Measurements from ENCODE around the gene KRTAP6-1.

KRTAP6-1 gene

GRCh38 chr21:30600787-30601186 lies 12.9 kb downstream of the KRTAP6-1 start, which contains the start of gene KRTAP22-1:
Gene KRTAP22-1, plus strand, starts transcription at chr21:30601087.
- H3K4me3 ChIP-seq (ENCODE audit: low read length) = no peak within 1 kb of the TSS
- H4K20me1 ChIP-seq (ENCODE audit: insufficient read depth, low read length) = no peaks in the 10 kb centered on the region
- no peak for TF ChIP-seq EZH2phosphoT487 (IDR thresholded peaks at IDR 0.05; ENCODE audit: low read depth)
- TF ChIP-seq, protein P1, sequence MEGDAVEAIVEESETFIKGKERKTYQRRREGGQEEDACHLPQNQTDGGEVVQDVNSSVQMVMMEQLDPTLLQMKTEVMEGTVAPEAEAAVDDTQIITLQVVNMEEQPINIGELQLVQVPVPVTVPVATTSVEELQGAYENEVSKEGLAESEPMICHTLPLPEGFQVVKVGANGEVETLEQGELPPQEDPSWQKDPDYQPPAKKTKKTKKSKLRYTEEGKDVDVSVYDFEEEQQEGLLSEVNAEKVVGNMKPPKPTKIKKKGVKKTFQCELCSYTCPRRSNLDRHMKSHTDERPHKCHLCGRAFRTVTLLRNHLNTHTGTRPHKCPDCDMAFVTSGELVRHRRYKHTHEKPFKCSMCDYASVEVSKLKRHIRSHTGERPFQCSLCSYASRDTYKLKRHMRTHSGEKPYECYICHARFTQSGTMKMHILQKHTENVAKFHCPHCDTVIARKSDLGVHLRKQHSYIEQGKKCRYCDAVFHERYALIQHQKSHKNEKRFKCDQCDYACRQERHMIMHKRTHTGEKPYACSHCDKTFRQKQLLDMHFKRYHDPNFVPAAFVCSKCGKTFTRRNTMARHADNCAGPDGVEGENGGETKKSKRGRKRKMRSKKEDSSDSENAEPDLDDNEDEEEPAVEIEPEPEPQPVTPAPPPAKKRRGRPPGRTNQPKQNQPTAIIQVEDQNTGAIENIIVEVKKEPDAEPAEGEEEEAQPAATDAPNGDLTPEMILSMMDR (IDR thresholded peaks at IDR 0.05; ENCODE audit: low read depth, low read length) = no peak
- H3K36me3 ChIP-seq (replicated peaks; ENCODE audit: low read depth, low read length) = no peaks in the 10 kb centered on the region
- H3K79me2 ChIP-seq (ENCODE audit: low read length) = no peaks in the 10 kb centered on the region
- H3K27ac ChIP-seq (ENCODE audit: low read length) = no peak within 1 kb of the TSS
- H3K27me3 ChIP-seq (ENCODE audit: low read depth, low read length) = no peaks in the 10 kb centered on the region
- H2AFZ ChIP-seq (ENCODE audit: low read depth, low read length) = no peak within 1 kb of the TSS
- no peak within 1 kb of the TSS for H3K9ac ChIP-seq (ENCODE audit: low read length)
- no peaks in the 10 kb centered on the region for H3K9me3 ChIP-seq (ENCODE audit: insufficient read depth, low read length)
- H3K4me1 ChIP-seq (ENCODE audit: low read length) = no peaks in the 10 kb centered on the region
- H3K4me2 ChIP-seq (ENCODE audit: low read length) = no peak within 1 kb of the TSS

- H3K4me2 ChIP-seq (ENCODE audit: low read length) = no peak within 1 kb of the TSS
- H3K4me3 ChIP-seq (ENCODE audit: low read length) = no peak within 1 kb of the TSS
- H3K27me3 ChIP-seq (ENCODE audit: low read depth, low read length) = no peaks in the 10 kb centered on the region
- H3K79me2 ChIP-seq (ENCODE audit: low read length) = no peaks in the 10 kb centered on the region
- no peak within 1 kb of the TSS for H2AFZ ChIP-seq (ENCODE audit: low read depth, low read length)
- no peaks in the 10 kb centered on the region for H3K36me3 ChIP-seq (replicated peaks; ENCODE audit: low read depth, low read length)
- TF ChIP-seq, protein P1 (IDR thresholded peaks at IDR 0.05; ENCODE audit: low read depth, low read length) = no peak
- no peak for TF ChIP-seq EZH2phosphoT487 (IDR thresholded peaks at IDR 0.05; ENCODE audit: low read depth)
- H3K27ac ChIP-seq (ENCODE audit: low read length) = no peak within 1 kb of the TSS
- H4K20me1 ChIP-seq (ENCODE audit: insufficient read depth, low read length) = no peaks in the 10 kb centered on the region
- no peak within 1 kb of the TSS for H3K9ac ChIP-seq (ENCODE audit: low read length)
- H3K4me1 ChIP-seq (ENCODE audit: low read length) = no peaks in the 10 kb centered on the region
- no peaks in the 10 kb centered on the region for H3K9me3 ChIP-seq (ENCODE audit: insufficient read depth, low read length)
These were observed 14.9 kb downstream of the KRTAP6-1 start, which contains the start of gene KRTAP6-2 for GRCh38 chr21:30598802-30599201. Gene KRTAP6-2, minus strand, starts transcription at chr21:30598902. Its CDS starts 28 bp downstream, at chr21:30598874.

DNA sequence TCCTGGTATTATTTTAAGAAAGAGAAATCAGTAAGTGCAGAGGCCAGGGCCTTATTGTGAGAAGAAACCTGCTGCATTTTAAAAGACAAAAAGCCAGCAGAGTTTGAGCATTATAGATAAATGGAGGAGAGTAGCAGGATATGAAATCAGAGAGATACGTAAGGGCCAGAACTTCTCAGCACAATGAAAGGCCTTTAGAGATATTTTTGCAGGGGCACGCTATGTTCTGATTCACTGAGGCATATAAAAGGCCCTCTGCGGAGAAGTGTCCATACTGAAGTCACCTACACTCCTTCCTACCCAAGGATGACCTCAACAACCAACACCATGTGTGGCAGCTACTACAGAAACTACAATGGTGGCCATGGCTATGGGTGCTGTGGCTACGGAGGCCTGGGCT lies 21.6 kb downstream of the KRTAP6-1 start, which contains the start of gene KRTAP6-3:
Gene KRTAP6-3, plus strand, starts transcription at position 301 of the 400 bp plus-strand sequence. Its CDS starts 6 bp downstream, at position 307.
- Histone ChIP-seq H4K20me1 (ENCODE audit: insufficient read depth, low read length) (no peaks in the 10 kb centered on the region), H3K9me3 (ENCODE audit: insufficient read depth, low read length) (no peaks in the 10 kb centered on the region), H3K36me3 (replicated peaks; ENCODE audit: low read depth, low read length) (no peaks in the 10 kb centered on the region), H3K4me2 (ENCODE audit: low read length) (no peak within 1 kb of the TSS), H3K4me1 (ENCODE audit: low read length) (no peaks in the 10 kb centered on the region), H3K27me3 (ENCODE audit: low read depth, low read length) (no peaks in the 10 kb centered on the region), H2AFZ (ENCODE audit: low read depth, low read length) (no peak within 1 kb of the TSS), H3K4me3 (ENCODE audit: low read length) (no peak within 1 kb of the TSS), H3K27ac (ENCODE audit: low read length) (no peak within 1 kb of the TSS), H3K9ac (ENCODE audit: low read length) (no peak within 1 kb of the TSS), H3K79me2 (ENCODE audit: low read length) (no peaks in the 10 kb centered on the region)
- no peak for TF ChIP-seq EZH2phosphoT487 (IDR thresholded peaks at IDR 0.05; ENCODE audit: low read depth)
- TF ChIP-seq, protein P1 (IDR thresholded peaks at IDR 0.05; ENCODE audit: low read depth, low read length) = no peak

DNA sequence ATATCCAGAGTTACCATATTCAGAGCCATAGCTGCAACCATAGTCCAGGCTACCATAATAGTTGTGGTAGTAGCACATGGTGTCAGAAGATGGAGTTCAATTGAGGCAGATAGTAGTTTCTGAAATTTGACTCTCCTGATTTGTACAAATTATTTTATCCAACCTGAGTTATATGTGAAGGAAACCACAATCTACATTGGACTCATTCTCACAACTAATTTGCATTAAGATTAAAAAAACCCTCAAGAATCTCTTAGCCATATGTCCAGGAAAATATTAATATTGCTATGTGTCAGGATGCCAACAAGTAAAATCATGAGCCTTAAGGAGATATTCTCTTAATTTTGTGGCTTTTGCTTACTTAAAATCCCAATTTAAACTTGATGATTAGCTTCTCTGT lies 23.4 kb downstream of the KRTAP6-1 start, which contains the start of gene KRTAP22-2:
Gene KRTAP22-2, minus strand, starts transcription at position 101 of the 400 bp plus-strand sequence.
- no peak within 1 kb of the TSS for H3K27ac ChIP-seq (ENCODE audit: low read length)
- H4K20me1 ChIP-seq (ENCODE audit: insufficient read depth, low read length) = no peaks in the 10 kb centered on the region
- H2AFZ ChIP-seq (ENCODE audit: low read depth, low read length) = no peak within 1 kb of the TSS
- no peaks in the 10 kb centered on the region for H3K36me3 ChIP-seq (replicated peaks; ENCODE audit: low read depth, low read length)
- H3K9me3 ChIP-seq (ENCODE audit: insufficient read depth, low read length) = no peaks in the 10 kb centered on the region
- H3K4me2 ChIP-seq (ENCODE audit: low read length) = no peak within 1 kb of the TSS
- H3K4me3 ChIP-seq (ENCODE audit: low read length) = no peak within 1 kb of the TSS
- no peak within 1 kb of the TSS for H3K9ac ChIP-seq (ENCODE audit: low read length)
- no peaks in the 10 kb centered on the region for H3K27me3 ChIP-seq (ENCODE audit: low read depth, low read length)
- no peaks in the 10 kb centered on the region for H3K79me2 ChIP-seq (ENCODE audit: low read length)
- TF ChIP-seq, protein P1 (IDR thresholded peaks at IDR 0.05; ENCODE audit: low read depth, low read length) = no peak
- TF ChIP-seq EZH2phosphoT487 (IDR thresholded peaks at IDR 0.05; ENCODE audit: low read depth) = no peak
- H3K4me1 ChIP-seq (ENCODE audit: low read length) = no peaks in the 10 kb centered on the region
